K562 (cell line): Measurements from ENCODE around the gene CDKL4.

ENCODE experiments used
- FOXM1 ChIP-seq, 2 experiments: fragments of 450-650 bp in 1 of 2; sonication (generic) in 1 of 2; formaldehyde crosslinking in 1 of 2; IDR thresholded peaks; 2 replicates each; pipeline versions ENCODE4 v1.6.1 to v1.9.0; 2017 to 2022; ENCODE audit warnings: low read depth in 2 of 2, mild to moderate bottlenecking in 2 of 2, missing genetic modification reagents in 1 of 2, moderate library complexity in 1 of 2
- POLR2A ChIP-seq: fragments of 450-650 bp; conservative IDR thresholded peaks from 2 replicates; pipeline ENCODE4 v1.6.1; 2016
- U2AF1 ChIP-seq: fragments of 200-400 bp; formaldehyde crosslinking; optimal IDR thresholded peaks from 2 replicates; pipeline ENCODE3; 2017; ENCODE audit warnings: mild to moderate bottlenecking, low read depth, low read length, moderate library complexity
- ZFX ChIP-seq: sonication (generic); formaldehyde crosslinking; IDR thresholded peaks from 2 replicates; pipeline ENCODE4 v1.8.0; 2022; ENCODE audit warnings: mild to moderate bottlenecking, missing genetic modification reagents, moderate library complexity
- TF ChIP-seq, protein P1 (sequence below): sonication (generic); formaldehyde crosslinking; IDR thresholded peaks from 2 replicates; pipeline ENCODE4 v1.8.1; 2023; ENCODE audit warnings: mild to moderate bottlenecking, missing genetic modification reagents

DNA sequence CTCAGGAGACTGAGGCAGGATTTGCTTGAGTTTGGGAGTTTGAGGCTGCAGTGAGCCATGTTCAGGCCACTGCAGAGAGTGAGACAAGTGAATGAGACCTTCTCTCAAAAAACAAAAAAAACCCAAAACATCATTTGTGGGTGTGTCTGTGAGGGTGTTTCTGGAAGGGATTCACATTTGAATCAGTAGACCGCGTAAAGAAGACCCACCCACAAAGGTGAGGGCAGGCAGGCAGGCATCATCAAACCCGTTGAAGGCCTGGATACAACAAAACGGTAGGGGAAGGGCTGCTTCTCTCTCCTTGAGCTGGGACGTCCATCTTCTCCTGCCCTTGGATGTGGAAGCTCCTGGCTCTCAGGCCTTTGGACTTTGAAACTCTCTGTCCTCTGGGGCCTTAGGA, 25.4 kb downstream of the CDKL4 start:
- TF ChIP-seq U2AF1 (no peak), FOXM1 (IDR thresholded peaks at IDR 0.05; ENCODE audit: low read depth) (no peak), FOXM1 (CRISPR knock-in tag; IDR thresholded peaks at IDR 0.05; ENCODE audit: low read depth) (no peak), ZFX (CRISPR knock-in tag) (no peak), POLR2A (no peak)
- TF ChIP-seq, protein P1, sequence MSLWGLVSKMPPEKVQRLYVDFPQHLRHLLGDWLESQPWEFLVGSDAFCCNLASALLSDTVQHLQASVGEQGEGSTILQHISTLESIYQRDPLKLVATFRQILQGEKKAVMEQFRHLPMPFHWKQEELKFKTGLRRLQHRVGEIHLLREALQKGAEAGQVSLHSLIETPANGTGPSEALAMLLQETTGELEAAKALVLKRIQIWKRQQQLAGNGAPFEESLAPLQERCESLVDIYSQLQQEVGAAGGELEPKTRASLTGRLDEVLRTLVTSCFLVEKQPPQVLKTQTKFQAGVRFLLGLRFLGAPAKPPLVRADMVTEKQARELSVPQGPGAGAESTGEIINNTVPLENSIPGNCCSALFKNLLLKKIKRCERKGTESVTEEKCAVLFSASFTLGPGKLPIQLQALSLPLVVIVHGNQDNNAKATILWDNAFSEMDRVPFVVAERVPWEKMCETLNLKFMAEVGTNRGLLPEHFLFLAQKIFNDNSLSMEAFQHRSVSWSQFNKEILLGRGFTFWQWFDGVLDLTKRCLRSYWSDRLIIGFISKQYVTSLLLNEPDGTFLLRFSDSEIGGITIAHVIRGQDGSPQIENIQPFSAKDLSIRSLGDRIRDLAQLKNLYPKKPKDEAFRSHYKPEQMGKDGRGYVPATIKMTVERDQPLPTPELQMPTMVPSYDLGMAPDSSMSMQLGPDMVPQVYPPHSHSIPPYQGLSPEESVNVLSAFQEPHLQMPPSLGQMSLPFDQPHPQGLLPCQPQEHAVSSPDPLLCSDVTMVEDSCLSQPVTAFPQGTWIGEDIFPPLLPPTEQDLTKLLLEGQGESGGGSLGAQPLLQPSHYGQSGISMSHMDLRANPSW (CRISPR knock-in tag), result no peak
